Activated CD4-positive, alpha-beta T cell treated with anti-CD3 and anti-CD28 coated beads, Interleukin-2, amount 50 U/mL, for 48 hours (primary cell): ENCODE results near the gene DOK5.

Experiments used
- DNase-seq, 2 experiments: peaks; one replicate each; pipeline ENCODE4 v3.0.0-alpha.2; 2020

The DOK5 gene

GRCh38 chr20:54619682-54620081 is 144.3 kb downstream of the DOK5 start:
- no peak for DNase-seq

GRCh38 chr20:54620611-54621010 is 145.2 kb downstream of the DOK5 start:
- DNase-seq: no peak

GRCh38 chr20:54622333-54623295 is 147.2 kb downstream of the DOK5 start:
- DNase-seq: no peak

- no peak for DNase-seq
Observed at GRCh38 chr20:54623991-54624569, 148.7 kb downstream of the DOK5 start.

GRCh38 chr20:54624706-54625390 is 149.5 kb downstream of the DOK5 start:
- no peak for DNase-seq

GRCh38 chr20:54625497-54625896 is 150.1 kb downstream of the DOK5 start:
- DNase-seq: no peak

- no peak for DNase-seq
Observed at GRCh38 chr20:54626126-54626525, 150.7 kb downstream of the DOK5 start.

- DNase-seq: no peak
Observed at GRCh38 chr20:54629632-54630031, 154.2 kb downstream of the DOK5 start.

GRCh38 chr20:54630582-54630981 is 155.2 kb downstream of the DOK5 start:
- DNase-seq: no peak

GRCh38 chr20:54631059-54631458 is 155.7 kb downstream of the DOK5 start:
- DNase-seq: no peak

GRCh38 chr20:54633374-54634355 is 158.3 kb downstream of the DOK5 start:
- no peak for DNase-seq

GRCh38 chr20:54636575-54636974 is 161.2 kb downstream of the DOK5 start:
- no peak for DNase-seq

- no peak for DNase-seq
Observed at GRCh38 chr20:54639941-54640340, 164.5 kb downstream of the DOK5 start.

GRCh38 chr20:54640800-54641199 is 165.4 kb downstream of the DOK5 start:
- no peak for DNase-seq

- DNase-seq: no peak
Observed at GRCh38 chr20:54642864-54643667, 167.7 kb downstream of the DOK5 start.

- no peak for DNase-seq
Observed at GRCh38 chr20:54643761-54644160, 168.4 kb downstream of the DOK5 start.

GRCh38 chr20:54645445-54646155 is 170.2 kb downstream of the DOK5 start:
- DNase-seq: no peak

GRCh38 chr20:54646156-54646517 is 170.7 kb downstream of the DOK5 start:
- DNase-seq: no peak

GRCh38 chr20:54648421-54649142 is 173.2 kb downstream of the DOK5 start:
- no peak for DNase-seq

- peak; percentile 80 to 83 for DNase-seq
Observed at GRCh38 chr20:54649511-54649962, 174.1 kb downstream of the DOK5 start.
